NB4 (cell line): ENCODE data around the gene INPP5A.

Source experiments
- DNase-seq: peaks from one replicate; pipeline ENCODE4 v3.0.0; 2010; ENCODE audit warnings: low read depth
- H3K4me3 ChIP-seq: one replicate; pipeline ENCODE4 v1.5.1; 2011; ENCODE audit warnings: mild to moderate bottlenecking, low read depth, low read length, moderate library complexity
- CTCF ChIP-seq: IDR thresholded peaks from one replicate; pipeline ENCODE4 v1.5.1; 2012; ENCODE audit warnings: low read depth, low read length
- MYC ChIP-seq: IDR thresholded peaks from 2 replicates; pipeline ENCODE4 v1.6.1; 2011; ENCODE audit warnings: low read depth, low read length
- POLR2A ChIP-seq: IDR thresholded peaks from 2 replicates; pipeline ENCODE4 v1.6.1; 2011; ENCODE audit warnings: mild to moderate bottlenecking; ENCODE audit not compliant: insufficient read length; ENCODE audit errors: extremely low read depth
- TF ChIP-seq, protein P1 (sequence below): IDR thresholded peaks from 2 replicates; pipeline ENCODE4 v1.6.1; 2011; ENCODE audit warnings: low read depth, low read length

INPP5A gene

DNA sequence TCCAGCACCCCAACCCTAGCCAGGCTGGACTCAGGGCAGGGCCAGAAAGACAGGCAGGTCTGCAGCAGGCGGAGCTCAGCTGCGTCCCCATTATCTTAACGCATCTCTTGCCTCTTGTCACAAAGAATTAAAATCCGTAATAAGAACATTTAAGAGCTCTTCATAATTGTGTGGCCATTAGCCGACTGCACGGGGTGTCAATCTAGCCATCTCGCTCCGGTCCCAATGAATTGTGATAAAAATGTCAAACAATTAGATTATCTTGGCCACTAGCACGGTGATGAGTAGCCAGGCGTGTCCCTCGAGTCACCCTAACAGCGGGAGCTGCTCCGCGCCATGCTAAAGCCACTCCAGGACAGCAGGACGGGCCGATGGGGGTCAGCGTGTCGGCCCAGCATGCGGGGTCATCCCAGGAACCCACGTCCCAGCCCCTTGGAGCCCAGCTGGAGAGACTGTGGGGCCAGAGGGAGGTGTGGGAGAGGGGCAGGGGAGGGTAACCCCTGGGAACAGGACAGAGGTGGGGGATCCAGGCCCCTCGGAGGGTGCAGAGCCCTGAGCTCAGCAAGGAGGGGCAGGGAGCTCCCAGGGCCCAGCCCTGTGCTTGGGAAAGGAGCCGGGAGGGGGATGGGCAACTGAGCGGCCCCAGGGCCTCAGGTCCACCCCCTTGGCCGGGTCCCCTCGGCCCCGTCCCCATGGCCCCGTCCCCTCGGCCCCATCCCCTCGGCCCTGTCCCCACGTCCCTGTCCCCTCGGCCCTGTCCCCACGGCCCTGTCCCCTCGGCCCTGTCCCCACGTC, 266.0 kb downstream of the INPP5A start:
- TF ChIP-seq, protein P1, sequence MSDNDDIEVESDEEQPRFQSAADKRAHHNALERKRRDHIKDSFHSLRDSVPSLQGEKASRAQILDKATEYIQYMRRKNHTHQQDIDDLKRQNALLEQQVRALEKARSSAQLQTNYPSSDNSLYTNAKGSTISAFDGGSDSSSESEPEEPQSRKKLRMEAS = no peak
- TF ChIP-seq MYC (no peak), POLR2A (no peak), CTCF (no peak)
- DNase-seq = no peak
- no peak overlapping the region for H3K4me3 ChIP-seq

DNA sequence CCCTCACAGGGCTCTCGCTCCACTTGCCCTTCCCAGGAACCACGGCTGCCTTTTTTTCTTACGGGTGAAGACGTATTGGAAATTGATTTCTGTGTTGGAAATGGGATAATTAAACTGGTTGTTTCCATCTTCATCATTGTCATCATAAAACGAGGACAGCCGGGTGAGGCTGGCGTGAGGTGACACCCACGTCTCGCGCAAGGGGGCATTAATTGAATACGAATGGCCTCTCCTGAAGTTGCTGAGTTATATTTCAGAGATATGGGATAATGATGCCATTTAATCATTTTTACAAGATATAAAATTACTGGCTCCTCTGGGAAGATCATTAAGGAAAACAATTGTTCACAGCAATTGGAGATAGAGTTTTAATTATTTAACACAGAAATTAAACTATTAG, 266.7 kb downstream of the INPP5A start:
- no peak overlapping the region for H3K4me3 ChIP-seq
- TF ChIP-seq MYC = no peak
- TF ChIP-seq, protein P1 = no peak
- TF ChIP-seq POLR2A = no peak
- TF ChIP-seq CTCF = no peak
- DNase-seq = no peak

- H3K4me3 ChIP-seq = no peak overlapping the region
- TF ChIP-seq CTCF (no peak), POLR2A (no peak), MYC (no peak)
- TF ChIP-seq, protein P1 = no peak
- DNase-seq = no peak
Observed at GRCh38 chr10:132804785-132805426, 267.3 kb downstream of the INPP5A start.

GRCh38 chr10:132805599-132805998, 268.0 kb downstream of the INPP5A start:
- DNase-seq = no peak
- no peak overlapping the region for H3K4me3 ChIP-seq
- 0 out of 2 replicates have a peak, but pooled peaks have one; percentile 11 for TF ChIP-seq MYC
- TF ChIP-seq, protein P1 = no peak

- TF ChIP-seq, protein P1 = no peak
- TF ChIP-seq MYC = no peak
- TF ChIP-seq CTCF = no peak
- TF ChIP-seq POLR2A = no peak
- no peak overlapping the region for H3K4me3 ChIP-seq
- DNase-seq = no peak
Observed at GRCh38 chr10:132806110-132806509, 268.5 kb downstream of the INPP5A start.

- no peak for TF ChIP-seq CTCF
- no peak for TF ChIP-seq POLR2A
- TF ChIP-seq, protein P1 = no peak
- TF ChIP-seq MYC = no peak
- no peak overlapping the region for H3K4me3 ChIP-seq
- no peak for DNase-seq
Observed at GRCh38 chr10:132806561-132807003, 269.0 kb downstream of the INPP5A start.
